Upper lobe of right lung (tissue), 1 donor: ENCODE results near the gene C3AR1. TPM values are rescaled to one million over a fixed set of nuclear protein-coding genes. Genes with fewer than 3 reads are reported as not detected.
"Not testable (repeated sequence)": the region's sequence is repeated elsewhere in the genome, so short reads cannot be mapped to it uniquely, and the experiment has no call there.

ENCODE experiments used
- ATAC-seq: fragments of 200-7000 bp; cut with Tn5 transposase; one replicate; pipeline ENCODE4 v1.9.1; 2020; ENCODE audit warnings: mild to moderate bottlenecking, moderate library complexity
- DNase-seq: peaks from one replicate; pipeline ENCODE4 v3.0.0-alpha.2; 2020
- H3K27ac ChIP-seq: fragments of 200-600 bp; one replicate; pipeline ENCODE4 v1.8.0; 2022
- H3K27me3 ChIP-seq: fragments of 200-600 bp; one replicate; pipeline ENCODE4 v1.8.0; 2022; ENCODE audit warnings: mild to moderate bottlenecking
- H3K36me3 ChIP-seq: fragments of 200-600 bp; one replicate; pipeline ENCODE4 v1.8.0; 2022
- H3K4me1 ChIP-seq: fragments of 200-600 bp; one replicate; pipeline ENCODE4 v1.8.0; 2022
- H3K4me3 ChIP-seq: fragments of 200-600 bp; one replicate; pipeline ENCODE4 v1.8.0; 2022; ENCODE audit warnings: mild to moderate bottlenecking
- H3K9me3 ChIP-seq: fragments of 200-600 bp; one replicate; pipeline ENCODE4 v1.8.0; 2022
- CTCF ChIP-seq: fragments of 200-600 bp; IDR thresholded peaks from one replicate; pipeline ENCODE4 v1.8.0; 2022; ENCODE audit warnings: antibody characterized with exemption
- intact Hi-C: fragments of 100-400 bp; cut with DNase I; formaldehyde crosslinking; loops from one replicate; pipeline ENCODE4 v1.11.0; 2022
- total RNA-seq: library from RNA; stranded (reverse); fragmentation: NEBNext Ultra II Directional; extraction: Animal tissue kit (Norgen Biotek cat#: 25700); gene quantifications from one replicate; pipeline ENCODE4 v1.2.1, GENCODE V29; 2021
- donor health status: DM: no; HTN: yes; CAD: no; lungs with severe emphysema.

Gene C3AR1
- total RNA-seq, 1 donor from 2014 or later, result 45.0 TPM

GRCh38 chr12:8089716-8090115 lies 23.6 kb upstream of the C3AR1 start:
- Histone ChIP-seq H3K9me3 (no peaks in the 10 kb centered on the region), H3K27ac (no peak overlapping the region), H3K27me3 (no peaks in the 10 kb centered on the region), H3K4me1 (peaks cover 12% of the 10 kb centered on the region), H3K4me3 (no peak overlapping the region), H3K36me3 (peaks cover 57% of the 10 kb centered on the region)
- no peak for DNase-seq
- TF ChIP-seq CTCF, result no peak
- ATAC-seq, result peak; percentile 76
- intact Hi-C loops, result no loop called here

GRCh38 chr12:8089277-8089676 lies 23.1 kb upstream of the C3AR1 start:
- intact Hi-C loops, H3K27me3 ChIP-seq, H3K4me3 ChIP-seq, H3K27ac ChIP-seq, H3K9me3 ChIP-seq, ATAC-seq, DNase-seq: not testable (repeated sequence)
- H3K36me3 ChIP-seq, result peaks cover 53% of the 10 kb centered on the region
- H3K4me1 ChIP-seq, result peaks cover 14% of the 10 kb centered on the region

GRCh38 chr12:8088574-8088973 lies 22.4 kb upstream of the C3AR1 start:
- H3K9me3 ChIP-seq, result no peaks in the 10 kb centered on the region
- no peaks in the 10 kb centered on the region for H3K27me3 ChIP-seq
- DNase-seq (no peak), ATAC-seq (peak; percentile 50)
- no peak for TF ChIP-seq CTCF
- no peak overlapping the region for H3K4me3 ChIP-seq
- peaks cover 46% of the 10 kb centered on the region for H3K36me3 ChIP-seq
- H3K4me1 ChIP-seq, result peaks cover 21% of the 10 kb centered on the region
- no peak overlapping the region for H3K27ac ChIP-seq
- intact Hi-C loops, result no loop called here

GRCh38 chr12:8087666-8088065 lies 21.5 kb upstream of the C3AR1 start:
- Histone ChIP-seq H3K9me3 (no peaks in the 10 kb centered on the region), H3K27me3 (no peaks in the 10 kb centered on the region), H3K27ac (peak overlapping the region; percentile 0), H3K36me3 (peaks cover 37% of the 10 kb centered on the region), H3K4me1 (peaks cover 29% of the 10 kb centered on the region), H3K4me3 (no peak overlapping the region)
- no peak for TF ChIP-seq CTCF
- DNase-seq (no peak), ATAC-seq (no peak)
- intact Hi-C loops, result no loop called here

- H3K36me3 ChIP-seq, H3K27me3 ChIP-seq, H3K27ac ChIP-seq, H3K9me3 ChIP-seq, intact Hi-C loops, DNase-seq, H3K4me3 ChIP-seq, ATAC-seq: not testable (repeated sequence)
- peaks cover 29% of the 10 kb centered on the region for H3K4me1 ChIP-seq
These were observed 18.2 kb upstream of the C3AR1 start for GRCh38 chr12:8084351-8084750.

- Histone ChIP-seq H3K36me3 (peaks cover 8% of the 10 kb centered on the region), H3K9me3 (no peaks in the 10 kb centered on the region), H3K4me1 (peaks cover 27% of the 10 kb centered on the region), H3K4me3 (peak overlapping the region; percentile 89), H3K27me3 (no peaks in the 10 kb centered on the region), H3K27ac (no peak overlapping the region)
- ATAC-seq, result no peak
- no peak for TF ChIP-seq CTCF
- intact Hi-C loops, result no loop called here
- no peak for DNase-seq
These were observed 16.6 kb upstream of the C3AR1 start for GRCh38 chr12:8082808-8083100.

- ATAC-seq, result no peak
- H3K36me3 ChIP-seq, result peaks cover 6% of the 10 kb centered on the region
- no peaks in the 10 kb centered on the region for H3K27me3 ChIP-seq
- peaks cover 18% of the 10 kb centered on the region for H3K4me1 ChIP-seq
- intact Hi-C loops, result no loop called here
- TF ChIP-seq CTCF, result no peak
- DNase-seq, result no peak
- no peaks in the 10 kb centered on the region for H3K9me3 ChIP-seq
- H3K27ac ChIP-seq, result peak overlapping the region; percentile 97
- peak overlapping the region; percentile 89 for H3K4me3 ChIP-seq
These were observed 15.2 kb upstream of the C3AR1 start for GRCh38 chr12:8081251-8081920.
